ENCODE data around the gene TNFAIP8L3.

GRCh38 chr15:51038162-51038973, 56.3 kb downstream of the TNFAIP8L3 start:
- TF ChIP-seq CTCF (IDR thresholded peaks at IDR 0.05; ENCODE audit: insufficient read depth, low read length, poor library complexity, severe bottlenecking) (no peak), EZH2phosphoT487 (conservative IDR thresholded peaks at IDR 0.05; ENCODE audit: low read length) (no peak)

All from SU-DHL-6 (cell line).